Fibroblast of villous mesenchyme (primary cell): ENCODE measurements around the gene TSEN15. TPM values are rescaled to one million over a fixed set of nuclear protein-coding genes. Genes with fewer than 3 reads are reported as not detected.

ENCODE experiments used
- DNase-seq: peaks from one replicate; pipeline ENCODE4 v3.0.0-alpha.2; 2010; ENCODE audit warnings: low read depth
- H3K4me3 ChIP-seq: 2 replicates; pipeline ENCODE4 v1.5.1; 2011; ENCODE audit warnings: low read depth, mild to moderate bottlenecking, low read length
- total RNA-seq: library from RNA; depleted of rRNA; stranded (reverse); fragments of >200 nt; gene quantifications from 2 replicates; pipeline ENCODE4 v1.2.3, GENCODE V29; 2012
- TF ChIP-seq, protein P1 (sequence below): IDR thresholded peaks from 2 replicates; pipeline ENCODE4 v1.5.1; 2012; ENCODE audit warnings: low read depth, mild to moderate bottlenecking, low read length; ENCODE audit not compliant: insufficient read depth

The TSEN15 gene
- total RNA-seq, 1 donor, result 53.5 TPM

DNA sequence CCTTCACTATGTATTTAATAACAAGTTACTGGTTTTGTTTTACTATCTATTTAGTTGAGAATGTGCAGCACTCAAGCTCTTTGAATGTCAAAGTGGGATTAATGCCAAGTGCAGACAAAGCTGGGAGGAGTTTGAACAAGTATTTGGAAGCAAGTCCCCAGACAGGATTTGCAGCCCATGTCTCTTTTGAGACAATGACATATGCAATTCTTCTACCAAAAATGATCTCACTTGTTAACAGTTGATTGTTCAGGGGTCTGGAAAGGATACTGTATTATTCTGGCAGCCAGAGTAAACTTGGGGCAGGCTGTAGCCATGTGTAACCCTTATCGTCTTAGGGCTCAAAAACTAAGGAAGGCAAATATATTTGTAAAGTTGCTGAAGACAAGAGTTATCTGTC lies 29.8 kb upstream of the TSEN15 start:
- TF ChIP-seq, protein P1, sequence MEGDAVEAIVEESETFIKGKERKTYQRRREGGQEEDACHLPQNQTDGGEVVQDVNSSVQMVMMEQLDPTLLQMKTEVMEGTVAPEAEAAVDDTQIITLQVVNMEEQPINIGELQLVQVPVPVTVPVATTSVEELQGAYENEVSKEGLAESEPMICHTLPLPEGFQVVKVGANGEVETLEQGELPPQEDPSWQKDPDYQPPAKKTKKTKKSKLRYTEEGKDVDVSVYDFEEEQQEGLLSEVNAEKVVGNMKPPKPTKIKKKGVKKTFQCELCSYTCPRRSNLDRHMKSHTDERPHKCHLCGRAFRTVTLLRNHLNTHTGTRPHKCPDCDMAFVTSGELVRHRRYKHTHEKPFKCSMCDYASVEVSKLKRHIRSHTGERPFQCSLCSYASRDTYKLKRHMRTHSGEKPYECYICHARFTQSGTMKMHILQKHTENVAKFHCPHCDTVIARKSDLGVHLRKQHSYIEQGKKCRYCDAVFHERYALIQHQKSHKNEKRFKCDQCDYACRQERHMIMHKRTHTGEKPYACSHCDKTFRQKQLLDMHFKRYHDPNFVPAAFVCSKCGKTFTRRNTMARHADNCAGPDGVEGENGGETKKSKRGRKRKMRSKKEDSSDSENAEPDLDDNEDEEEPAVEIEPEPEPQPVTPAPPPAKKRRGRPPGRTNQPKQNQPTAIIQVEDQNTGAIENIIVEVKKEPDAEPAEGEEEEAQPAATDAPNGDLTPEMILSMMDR, result no peak
- no peak for DNase-seq
- H3K4me3 ChIP-seq, result no peak overlapping the region

DNA sequence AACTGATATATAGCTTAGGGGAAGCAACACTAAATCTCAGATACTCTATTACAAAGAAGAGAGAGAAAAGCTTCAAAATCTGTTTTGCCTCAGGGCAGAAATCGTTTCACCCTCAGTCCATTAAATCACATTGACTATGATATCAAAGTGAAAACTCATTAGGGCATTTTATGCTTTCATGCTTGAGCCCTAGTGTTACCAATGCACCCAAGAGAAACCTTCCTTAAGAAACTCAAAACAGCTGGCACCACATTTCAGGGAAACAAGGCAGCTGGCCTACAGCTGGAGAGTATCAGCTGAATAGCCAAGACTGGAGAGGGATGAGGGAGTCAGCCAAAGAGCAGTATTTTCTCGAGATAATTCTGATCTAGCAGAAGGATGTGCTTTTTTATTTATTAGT lies 28.9 kb upstream of the TSEN15 start:
- no peak overlapping the region for H3K4me3 ChIP-seq
- TF ChIP-seq, protein P1, result no peak
- DNase-seq, result peak; percentile 17

DNA sequence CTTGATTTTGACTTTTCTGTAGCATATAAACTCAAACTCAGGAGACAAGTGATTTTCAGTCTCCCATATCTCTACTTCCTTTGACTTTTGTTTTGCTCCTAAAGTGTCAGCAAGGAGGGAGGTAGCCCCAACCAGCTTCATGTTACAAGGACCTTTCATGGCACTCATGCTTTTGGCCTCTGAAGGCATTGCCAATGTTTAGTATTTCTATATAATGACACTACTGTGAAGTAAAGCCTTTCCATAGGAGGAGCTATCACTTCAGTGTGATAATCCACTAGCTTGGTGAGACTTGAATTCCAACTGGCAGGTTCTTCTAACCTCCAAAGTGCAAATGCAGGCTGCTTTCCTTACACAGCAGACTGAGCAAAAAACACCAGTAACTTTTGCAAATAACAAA lies 28.4 kb upstream of the TSEN15 start:
- TF ChIP-seq, protein P1, result no peak
- DNase-seq, result no peak

DNA sequence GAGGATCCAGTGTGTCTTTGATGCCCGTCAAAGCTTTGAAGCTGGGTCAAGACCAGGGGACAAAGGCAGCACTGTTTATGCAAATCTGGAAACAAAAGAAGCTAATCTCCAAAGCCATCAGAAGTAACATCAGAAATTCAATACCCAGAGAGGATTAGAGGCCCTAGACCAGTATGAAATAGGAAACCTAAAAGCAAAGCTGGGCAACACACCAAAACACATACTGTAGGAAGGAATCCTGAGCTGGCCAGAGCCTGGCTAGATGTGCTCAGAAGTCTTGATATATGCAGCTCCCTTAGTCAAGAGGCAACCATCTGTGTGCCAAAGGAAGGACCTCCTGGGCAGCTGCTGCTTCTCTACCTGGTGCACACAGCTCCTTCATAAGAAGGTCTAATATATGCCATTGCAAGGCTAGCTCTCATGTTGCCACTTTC lies 26.3 kb upstream of the TSEN15 start:
- H3K4me3 ChIP-seq, result no peak overlapping the region
- TF ChIP-seq, protein P1, result no peak
- DNase-seq, result peak; percentile 39

More for the DNA sequence above, 28.4 kb upstream of the TSEN15 start:
- no peak overlapping the region for H3K4me3 ChIP-seq

DNA sequence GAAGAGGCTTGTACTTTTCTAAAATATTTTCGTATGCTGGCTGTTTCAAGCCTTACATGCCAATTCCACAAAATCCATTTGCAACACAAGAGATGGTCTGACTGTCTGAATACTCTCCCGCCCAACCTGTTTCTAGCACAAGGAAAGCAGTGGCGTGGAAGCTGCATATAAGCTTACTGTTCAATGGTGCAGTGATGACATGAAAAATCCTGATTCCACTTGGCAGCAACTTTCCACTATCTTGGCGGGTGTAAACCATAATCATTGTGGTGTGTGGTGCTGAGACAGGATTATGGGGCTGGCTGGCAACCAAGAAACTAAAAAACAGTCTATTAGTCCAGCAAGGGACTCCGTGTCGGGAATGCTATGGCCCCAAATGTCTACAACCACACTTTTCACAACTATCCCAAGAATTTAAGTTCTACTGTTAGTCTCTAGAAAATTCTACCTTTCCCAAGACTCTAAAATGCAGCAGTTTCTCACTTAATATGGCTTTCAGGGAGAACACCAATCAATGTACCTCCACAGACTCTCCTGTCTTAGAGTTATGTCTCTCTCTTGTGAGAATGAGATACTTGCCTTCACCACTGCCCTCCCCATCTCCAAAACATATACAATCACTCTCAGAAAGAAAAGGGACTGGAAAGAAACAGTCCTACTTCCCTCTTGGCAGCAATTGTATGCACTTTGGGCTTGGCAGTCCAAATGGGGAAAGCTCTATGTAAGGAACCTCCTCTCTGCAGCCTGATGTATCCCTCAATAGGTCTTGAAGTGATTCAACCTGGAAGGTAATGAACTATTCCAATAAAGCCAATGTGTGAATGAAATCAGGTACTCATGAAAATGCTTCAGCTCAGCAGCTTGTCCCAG lies 23.5 kb upstream of the TSEN15 start:
- DNase-seq, result no peak
- no peak overlapping the region for H3K4me3 ChIP-seq
- TF ChIP-seq, protein P1, result no peak

DNA sequence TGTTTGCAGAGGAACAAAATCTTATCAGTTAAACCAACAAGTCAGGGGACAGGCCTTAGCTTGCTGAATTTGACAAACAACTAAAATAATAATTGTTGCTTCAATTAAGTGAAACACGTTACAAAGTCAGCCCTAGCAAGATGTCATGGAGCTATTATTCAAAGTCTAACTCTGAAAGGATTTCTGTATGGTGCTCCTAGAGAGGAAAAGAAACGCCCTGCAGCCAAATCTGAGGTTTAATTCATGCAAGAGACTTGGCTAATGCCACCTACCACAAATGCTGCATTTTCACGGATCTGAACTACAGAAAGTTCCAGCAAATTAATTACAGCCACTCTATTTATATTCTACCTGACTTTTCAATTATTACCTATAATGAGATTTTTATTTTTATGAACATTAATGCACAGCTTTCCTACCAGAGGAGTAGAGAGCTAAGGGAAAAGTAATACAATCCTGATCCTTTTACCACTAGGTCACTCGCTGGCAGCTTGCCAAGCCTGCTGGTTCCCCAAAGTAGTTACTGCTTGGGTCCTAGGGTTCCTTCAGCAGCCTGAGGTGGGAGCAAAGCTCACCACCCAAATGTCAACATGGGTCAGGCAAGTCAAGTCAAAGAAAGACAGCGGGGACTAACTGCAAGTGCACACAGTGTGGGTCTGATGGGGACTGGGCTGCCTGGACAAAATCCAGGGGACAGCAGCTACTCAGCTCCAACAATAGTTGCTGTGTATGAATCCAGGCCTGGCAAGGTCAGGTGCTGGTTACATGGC lies 22.5 kb upstream of the TSEN15 start:
- H3K4me3 ChIP-seq, result no peak overlapping the region
- TF ChIP-seq, protein P1, result no peak
- no peak for DNase-seq
